GM19099 (cell line): ENCODE measurements around the gene SYAP1.
A peak's percentile ranks its signal among the peaks of the same experiment; 100 is the strongest.

ENCODE experiments used
- POLR2A ChIP-seq: IDR thresholded peaks from 3 replicates; pipeline ENCODE4 v1.6.1; 2011; ENCODE audit warnings: low read depth; ENCODE audit not compliant: insufficient read length; ENCODE audit errors: extremely low read depth

Gene SYAP1

DNA sequence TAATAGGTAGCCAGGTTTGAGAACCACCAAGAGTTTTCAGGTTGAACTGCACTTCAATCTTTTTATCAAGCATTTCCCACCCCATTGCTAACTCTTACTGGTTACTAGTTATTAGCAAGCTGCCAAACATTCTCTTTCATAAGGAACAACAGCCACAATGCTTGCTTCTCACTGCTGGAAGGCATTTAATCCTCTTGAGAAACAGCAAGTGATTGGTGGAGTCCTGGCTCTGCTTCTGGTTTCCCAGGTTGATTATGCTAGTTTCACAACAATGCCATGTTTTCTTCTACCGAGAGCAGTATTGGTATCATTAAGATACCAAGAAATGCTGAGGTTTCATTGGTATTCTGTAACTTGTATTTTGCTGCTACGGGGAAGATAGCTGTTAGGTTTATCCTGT, 34.6 kb downstream of the SYAP1 start:
- TF ChIP-seq POLR2A: no peak

DNA sequence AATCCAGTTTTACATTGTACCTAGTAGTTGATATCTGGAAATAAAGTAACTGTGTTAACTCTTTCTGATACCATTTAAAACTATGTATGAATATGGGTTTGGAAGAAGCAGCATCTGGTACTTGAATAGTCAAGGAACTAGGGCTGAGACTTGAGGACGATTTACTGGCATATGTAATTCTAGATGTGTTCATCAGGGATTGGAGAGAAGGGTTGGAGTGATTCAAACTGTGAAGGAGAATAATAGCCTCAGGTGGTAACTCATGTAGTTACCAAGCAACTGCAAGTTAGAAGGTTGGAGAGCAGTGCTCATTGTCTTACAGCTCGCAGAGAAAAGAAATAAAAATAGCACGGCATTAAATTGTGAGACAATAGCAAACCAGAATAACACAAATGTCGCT, 37.3 kb downstream of the SYAP1 start:
- TF ChIP-seq POLR2A: no peak

GRCh38 chrX:16762579-16762978, 43.2 kb downstream of the SYAP1 start:
- TF ChIP-seq POLR2A: no peak

- no peak for TF ChIP-seq POLR2A
These were observed 46.2 kb downstream of the SYAP1 start for GRCh38 chrX:16765594-16765993.

DNA sequence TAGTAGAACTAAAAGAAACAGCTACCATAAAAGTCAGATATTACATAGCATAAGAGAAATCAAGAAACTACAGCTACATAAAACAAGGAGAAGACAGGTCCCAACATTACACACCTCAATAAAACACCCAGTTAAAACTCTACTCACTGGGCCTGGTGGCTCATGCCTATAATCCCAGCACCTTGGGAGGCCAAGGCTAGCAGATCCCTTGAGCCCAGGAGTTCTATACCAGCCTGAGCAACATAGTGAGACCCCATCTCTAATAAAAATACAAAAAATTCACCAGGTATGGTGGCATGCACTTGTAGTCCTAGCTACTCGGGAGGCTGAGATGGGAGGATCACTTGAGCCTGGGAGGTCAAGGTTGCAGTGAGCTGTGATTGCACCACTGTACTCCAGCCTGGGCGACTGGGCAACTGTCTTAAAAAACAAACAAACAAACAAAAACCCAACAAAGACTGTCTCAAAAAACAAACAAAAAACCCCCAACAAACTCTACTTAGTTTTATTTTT, 51.6 kb downstream of the SYAP1 start:
- TF ChIP-seq POLR2A: no peak

DNA sequence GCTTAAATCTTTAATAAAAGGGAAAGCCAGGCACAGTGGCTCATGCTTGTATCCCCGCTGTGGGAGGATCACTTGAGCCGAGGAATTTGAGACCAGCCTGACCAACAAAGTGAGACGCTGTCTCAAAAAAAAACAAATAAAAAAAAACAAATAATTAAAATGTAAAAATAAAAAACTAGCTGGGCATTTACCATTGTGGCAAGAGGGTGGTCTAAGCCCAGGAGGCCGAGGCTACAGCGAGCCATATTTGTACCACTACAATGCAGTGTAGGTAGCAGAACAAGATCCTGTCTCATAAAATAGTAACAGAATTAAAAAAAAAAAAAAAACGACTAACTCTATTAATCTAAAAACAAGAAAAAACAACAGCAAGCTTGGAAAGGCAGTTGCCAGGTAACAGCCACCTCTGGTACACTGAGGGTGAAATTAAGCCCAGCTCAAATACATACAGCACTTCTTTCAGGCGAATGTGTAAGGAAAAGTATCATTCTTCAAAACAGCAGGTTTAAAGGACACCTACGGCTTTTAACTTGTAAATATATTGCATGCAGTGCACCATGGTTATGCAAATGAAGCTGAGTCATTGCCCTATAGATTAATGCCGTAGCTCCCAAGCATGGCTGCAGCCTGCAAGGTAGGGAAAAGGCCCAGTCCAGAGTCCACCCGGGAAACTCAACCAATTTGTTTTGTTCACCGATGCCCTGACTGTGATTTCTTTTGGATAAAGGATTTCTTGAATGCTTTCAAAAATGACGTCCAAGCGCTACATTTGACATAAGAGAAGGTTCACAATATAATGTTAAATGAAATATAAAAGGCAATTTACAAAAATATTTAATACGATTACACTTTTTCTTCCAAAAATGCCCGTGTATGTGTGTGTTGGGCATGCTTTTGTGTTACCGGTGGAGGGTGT, 52.3 kb downstream of the SYAP1 start:
- peak; percentile 36 for TF ChIP-seq POLR2A

GRCh38 chrX:16772460-16772859, 53.0 kb downstream of the SYAP1 start:
- TF ChIP-seq POLR2A: no peak

- TF ChIP-seq POLR2A: no peak
These were observed 55.3 kb downstream of the SYAP1 start for GRCh38 chrX:16774746-16775145.

DNA sequence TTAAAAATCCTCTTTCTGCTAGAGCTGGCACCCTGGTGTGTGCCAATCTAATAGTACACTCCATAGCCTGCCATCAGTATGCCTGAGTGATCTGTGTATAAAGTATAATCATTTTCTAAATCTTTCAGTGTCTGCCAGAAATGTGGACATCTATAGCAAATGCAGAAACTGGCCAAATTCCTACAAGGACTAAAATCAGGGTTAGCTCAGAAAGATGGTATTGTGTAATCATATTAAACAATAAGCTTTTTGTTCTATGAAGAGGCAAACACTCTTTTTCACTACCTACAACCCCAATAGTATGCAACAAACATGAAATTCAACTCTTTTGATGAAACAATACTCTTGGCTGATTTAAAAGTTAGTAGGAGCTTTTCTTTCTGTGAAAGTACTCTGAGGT, 59.1 kb downstream of the SYAP1 start:
- TF ChIP-seq POLR2A: no peak

DNA sequence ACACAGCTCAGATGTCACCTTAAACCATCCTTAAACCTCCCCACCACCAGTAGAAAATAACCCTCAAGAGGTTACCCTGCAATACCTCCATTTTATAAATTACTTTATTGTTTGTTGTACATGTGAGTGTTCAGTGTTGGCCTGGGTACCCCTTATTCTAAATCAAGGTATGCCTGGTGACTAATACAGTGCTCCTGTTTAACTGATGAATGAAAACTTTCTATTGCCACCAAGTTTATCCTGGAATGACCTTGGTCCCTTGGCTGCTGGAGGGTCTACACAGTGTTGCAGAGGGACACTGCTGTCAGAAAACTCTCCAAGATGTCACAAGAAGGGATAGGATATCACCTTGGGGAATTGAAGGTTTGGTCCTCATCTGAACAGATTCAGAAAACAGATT, 59.6 kb downstream of the SYAP1 start:
- TF ChIP-seq POLR2A: no peak

- no peak for TF ChIP-seq POLR2A
These were observed 64.0 kb downstream of the SYAP1 start for GRCh38 chrX:16783452-16783851.

DNA sequence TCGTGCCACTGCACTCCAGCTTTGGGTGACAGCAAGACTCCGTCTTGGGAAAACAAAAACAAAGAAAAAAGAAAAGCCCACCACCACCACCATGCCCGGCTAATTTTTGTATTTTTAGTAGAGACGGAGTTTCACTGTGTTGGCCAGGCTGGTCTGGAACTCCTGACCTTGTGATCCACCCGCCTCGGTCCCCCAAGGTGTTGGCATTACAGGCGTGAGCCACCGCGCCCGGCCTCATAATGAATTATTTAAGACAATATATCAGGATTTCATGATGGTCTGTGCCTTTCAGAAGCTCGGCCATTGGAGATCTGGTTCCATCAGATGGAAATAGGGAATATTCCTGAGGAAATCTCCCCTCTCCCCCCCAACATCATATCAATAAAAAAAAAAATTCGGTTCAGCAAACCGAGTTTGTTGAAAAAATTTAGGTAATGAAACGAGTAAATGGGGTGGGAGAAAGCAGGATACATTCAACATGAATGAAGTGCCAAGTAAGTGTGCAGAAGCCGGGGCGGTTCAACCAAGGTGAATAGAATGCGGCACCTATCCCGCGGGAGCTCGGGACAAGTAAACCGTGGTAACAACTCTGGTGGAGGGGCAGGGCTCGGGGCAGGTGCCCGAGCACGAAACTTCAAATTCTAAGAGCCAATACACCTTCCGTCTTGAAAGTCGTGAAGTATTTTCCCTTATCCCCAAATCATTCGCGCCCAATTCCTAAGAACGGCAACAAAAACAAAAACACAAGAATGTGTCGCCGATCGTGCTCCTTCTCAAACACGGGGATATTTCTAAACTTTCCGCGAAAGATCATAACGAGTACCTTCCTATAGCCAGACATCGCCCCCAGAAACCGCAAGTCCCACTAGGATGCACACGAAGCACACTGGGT, 66.1 kb downstream of the SYAP1 start:
- no peak for TF ChIP-seq POLR2A

- peak; percentile 91 for TF ChIP-seq POLR2A
These were observed 66.9 kb downstream of the SYAP1 start, which contains the start of gene TXLNG for GRCh38 chrX:16786139-16786790. Gene TXLNG, plus strand, starts transcription at chrX:16786466. Its CDS starts 22 bp downstream, at chrX:16786488.

DNA sequence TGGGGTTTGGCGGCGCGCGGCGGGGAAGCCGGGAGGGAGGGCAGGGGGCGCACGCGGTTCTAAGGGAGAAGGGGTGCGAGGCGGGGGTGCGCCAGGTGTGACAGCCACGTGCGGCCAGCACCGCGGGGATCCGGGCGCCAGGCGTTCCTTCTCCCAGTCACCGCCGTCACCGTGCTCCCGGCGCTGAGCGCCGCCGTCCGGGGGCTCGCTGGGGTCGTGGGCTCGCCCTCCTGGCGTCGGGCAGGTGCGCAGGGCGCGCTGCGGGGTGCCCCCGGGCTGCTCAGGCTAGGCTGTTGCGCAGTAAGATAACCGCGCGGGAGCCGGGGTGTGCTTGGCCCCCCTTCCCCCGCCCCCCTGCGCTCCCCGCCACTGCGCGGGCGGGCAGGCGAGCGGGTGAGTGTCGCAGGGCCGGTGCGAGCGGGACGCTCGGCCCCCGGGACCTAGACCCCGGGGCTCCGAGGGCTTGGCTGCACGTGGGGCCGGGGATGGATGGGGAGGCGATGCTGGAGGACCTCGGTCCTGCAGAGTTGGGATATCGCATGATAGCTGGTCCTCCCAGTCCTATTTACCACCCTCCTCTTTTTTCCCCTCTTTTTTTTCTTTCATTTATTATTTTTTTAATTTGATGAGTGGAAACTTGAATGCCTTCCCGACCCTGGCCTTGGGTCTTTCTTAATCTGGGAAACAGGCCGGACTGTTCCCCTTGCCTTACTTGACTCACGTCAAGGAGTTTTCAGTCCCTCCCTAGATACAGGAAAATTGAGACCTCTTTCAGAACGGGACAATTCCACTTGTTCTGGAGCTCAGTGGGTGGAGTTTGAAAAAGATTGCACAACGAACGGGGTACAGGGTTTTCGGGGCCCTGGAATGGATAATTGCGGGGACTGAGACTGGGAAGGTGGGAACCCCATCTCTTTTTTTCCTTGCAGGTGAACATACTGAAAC, 67.7 kb downstream of the SYAP1 start:
- TF ChIP-seq POLR2A: no peak
